CD14-positive monocyte (primary cell): Measurements from ENCODE around the gene WDPCP. TPM values are rescaled to one million over a fixed set of nuclear protein-coding genes. Genes with fewer than 3 reads are reported as not detected.
"Not testable (repeated sequence)": the region's sequence is repeated elsewhere in the genome, so short reads cannot be mapped to it uniquely, and the experiment has no call there.

Source experiments
- DNase-seq, 3 donors: peaks; one replicate each; pipeline ENCODE4 v3.0.0-alpha.2; 2011 to 2022
- H2AFZ ChIP-seq: 2 replicates; pipeline ENCODE4 v1.6.0; 2012; ENCODE audit warnings: mild to moderate bottlenecking, low read depth, low read length, inconsistent platforms; ENCODE audit not compliant: insufficient read depth, poor library complexity, severe bottlenecking
- H3K27ac ChIP-seq, 2 donors: 1 replicate in 1 of 2; 2 replicates in 1 of 2; pipeline ENCODE4 v1.5.1; 2012 to 2013; ENCODE audit warnings: low read length in 2 of 2, control low read depth in 1 of 2, inconsistent platforms in 1 of 2, low read depth in 1 of 2, mild to moderate bottlenecking in 1 of 2
- H3K27me3 ChIP-seq, 2 donors: one replicate each; pipeline versions ENCODE4 v1.6.0 to v1.6.1; 2011 to 2013; ENCODE audit warnings: low read length in 2 of 2; ENCODE audit not compliant: control insufficient read depth in 2 of 2, insufficient read depth in 2 of 2
- H3K36me3 ChIP-seq, 2 donors: replicated peaks in 1 of 2; 1 replicate in 1 of 2; 2 replicates in 1 of 2; pipeline versions ENCODE4 v1.5.1 to v1.6.1; 2012 to 2013; ENCODE audit warnings: low read length in 2 of 2, control low read depth in 1 of 2, inconsistent platforms in 1 of 2, mild to moderate bottlenecking in 1 of 2; ENCODE audit not compliant: insufficient read depth in 2 of 2, control insufficient read depth in 1 of 2
- H3K4me1 ChIP-seq, 2 donors: 1 replicate in 1 of 2; 2 replicates in 1 of 2; pipeline versions ENCODE4 v1.5.1 to v1.6.1; 2012 to 2013; ENCODE audit warnings: low read length in 2 of 2, control low read depth in 1 of 2, inconsistent platforms in 1 of 2, mild to moderate bottlenecking in 1 of 2, moderate library complexity in 1 of 2; ENCODE audit not compliant: insufficient read depth in 2 of 2, control insufficient read depth in 1 of 2
- H3K4me2 ChIP-seq: replicated peaks from 2 replicates; pipeline ENCODE3; 2012; ENCODE audit warnings: low read length, moderate library complexity, mild to moderate bottlenecking; ENCODE audit not compliant: poor library complexity, severe bottlenecking; ENCODE audit errors: extremely low read depth
- H3K4me3 ChIP-seq, 3 experiments: fragments of 200-600 bp in 1 of 3; sonication (generic) in 1 of 3; replicated peaks in 1 of 3; 1 replicate in 2 of 3; 2 replicates in 1 of 3; pipeline ENCODE4 v1.5.1; 2011 to 2013; ENCODE audit warnings: low read length in 3 of 3, mild to moderate bottlenecking in 3 of 3, control low read depth in 2 of 3, low read depth in 2 of 3, inconsistent platforms in 1 of 3, moderate library complexity in 1 of 3
- H3K79me2 ChIP-seq: 2 replicates; pipeline ENCODE4 v1.6.0; 2012; ENCODE audit warnings: mild to moderate bottlenecking, control low read depth, inconsistent platforms, low read length, moderate library complexity; ENCODE audit not compliant: insufficient read depth
- H3K9ac ChIP-seq: 2 replicates; pipeline ENCODE4 v1.6.0; 2017; ENCODE audit warnings: low read length, mild to moderate bottlenecking; ENCODE audit not compliant: insufficient read depth, poor library complexity, severe bottlenecking
- H3K9me3 ChIP-seq, 2 donors: replicated peaks in 1 of 2; 1 replicate in 1 of 2; 2 replicates in 1 of 2; pipeline versions ENCODE4 v1.5.1 to v1.6.1; 2012 to 2013; ENCODE audit warnings: low read length in 2 of 2, control low read depth in 1 of 2; ENCODE audit not compliant: control insufficient read depth in 1 of 2, insufficient read depth in 1 of 2
- H4K20me1 ChIP-seq: 2 replicates; pipeline ENCODE4 v1.6.0; 2012; ENCODE audit warnings: mild to moderate bottlenecking, low read length, control low read depth, moderate library complexity; ENCODE audit not compliant: insufficient read depth
- H3K27ac Mint-ChIP-seq, 7 donors: one replicate each; pipeline ENCODE4 v1.8.0; 2020; ENCODE audit warnings: mild to moderate bottlenecking in 7 of 7, mixed read lengths in 7 of 7, moderate library complexity in 6 of 7, inconsistent platforms in 2 of 7
- H3K27me3 Mint-ChIP-seq, 3 donors: one replicate each; pipeline ENCODE4 v1.8.0; 2021 to 2022; ENCODE audit warnings: low read depth in 3 of 3, mild to moderate bottlenecking in 3 of 3, mixed read lengths in 3 of 3, moderate library complexity in 3 of 3, inconsistent platforms in 1 of 3
- H3K36me3 Mint-ChIP-seq, 2 donors: one replicate each; pipeline ENCODE4 v1.8.0; 2020; ENCODE audit warnings: mixed read lengths in 2 of 2, inconsistent platforms in 1 of 2, mild to moderate bottlenecking in 1 of 2
- H3K4me1 Mint-ChIP-seq: one replicate; pipeline ENCODE4 v1.8.0; 2020; ENCODE audit warnings: mild to moderate bottlenecking, mixed read lengths
- H3K4me3 Mint-ChIP-seq, 2 donors: one replicate each; pipeline ENCODE4 v1.8.0; 2020; ENCODE audit warnings: mild to moderate bottlenecking in 2 of 2, mixed read lengths in 2 of 2, moderate library complexity in 1 of 2
- H3K9me3 Mint-ChIP-seq, 7 donors: one replicate each; pipeline ENCODE4 v1.8.0; 2020 to 2022; ENCODE audit warnings: mixed read lengths in 7 of 7, mild to moderate bottlenecking in 6 of 7, moderate library complexity in 6 of 7, inconsistent platforms in 2 of 7
- CTCF ChIP-seq: fragments of 200-600 bp; IDR thresholded peaks from one replicate; pipeline ENCODE4 v1.8.0; 2022; ENCODE audit warnings: antibody characterized with exemption, mild to moderate bottlenecking
- WGBS: methylation state at CpG from one replicate; pipeline ENCODE4 v1.1.5; 2013; ENCODE audit warnings: missing lambda C conversion rate; ENCODE audit not compliant: insufficient coverage; 5-methylcytosine and 5-hydroxymethylcytosine counted together
- intact Hi-C, 2 donors: fragments of 100-400 bp; cut with micrococcal nuclease; formaldehyde crosslinking; loops; one replicate each; pipeline versions ENCODE4 v1.15.0 to v1.15.1; 2023
- polyA plus RNA-seq, 3 donors: library from polyadenylated mRNA; depleted of rRNA in 1 of 3; unstranded in 2 of 3; stranded (reverse) in 1 of 3; fragments of 300-500 nt in 2 of 3; fragments of >200 nt in 1 of 3; fragmentation: Illumina TruSeq in 2 of 3; gene quantifications; 1 replicate in 2 of 3; 2 replicates in 1 of 3; pipeline ENCODE4 v1.2.3, GENCODE V29; 2012 to 2021

The WDPCP gene
- polyA plus RNA-seq, 3 donors = 3.3 to 5.2 (median 3.7) TPM

DNA sequence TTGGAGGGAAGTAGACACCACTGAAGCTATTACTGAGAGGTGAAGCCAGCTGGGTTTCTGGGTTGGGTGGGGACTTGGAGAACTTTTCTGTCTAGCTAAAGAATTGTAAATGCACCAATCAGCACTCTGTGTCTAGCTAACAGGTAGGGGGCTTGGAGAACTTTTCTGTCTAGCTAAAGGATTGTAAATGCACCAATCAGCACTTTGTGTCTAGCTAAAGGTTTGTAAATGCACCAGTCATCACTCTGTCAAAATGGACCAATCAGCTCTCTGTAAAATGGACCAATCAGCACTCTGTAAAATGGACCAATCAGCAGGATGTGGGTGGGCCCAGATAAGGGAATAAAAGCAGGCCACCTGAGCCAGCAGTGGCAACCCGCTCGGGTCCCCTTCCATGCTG, 266.3 kb downstream of the WDPCP start:
- H3K27me3 ChIP-seq, H2AFZ ChIP-seq, H3K27me3 Mint-ChIP-seq, H3K27ac ChIP-seq, H3K4me2 ChIP-seq, H3K79me2 ChIP-seq, H3K4me3 Mint-ChIP-seq, H3K36me3 Mint-ChIP-seq, H3K9ac ChIP-seq, H3K27ac Mint-ChIP-seq, intact Hi-C loops, H3K4me3 ChIP-seq, H3K4me1 ChIP-seq, H3K36me3 ChIP-seq, H4K20me1 ChIP-seq, H3K4me1 Mint-ChIP-seq, DNase-seq: not testable (repeated sequence)
- H3K9me3 ChIP-seq = peaks cover 5 to 21% of the 10 kb centered on the region in 2 donors
- WGBS = no CpG with 5 or more reads among the region's 2 CpGs
- H3K9me3 Mint-ChIP-seq = peaks cover 24 to 41% (median 29%) of the 10 kb centered on the region in 7 donors

GRCh38 chr2:63320669-63321068, 267.6 kb downstream of the WDPCP start:
- Mint-ChIP-seq H3K27me3 (no peaks in the 10 kb centered on the region), H3K27ac (no peak overlapping the region), H3K9me3 (peaks cover 24 to 35% (median 27%) of the 10 kb centered on the region in 7 donors), H3K4me1 (no peaks in the 10 kb centered on the region), H3K36me3 (peaks cover 3 to 4% of the 10 kb centered on the region in 2 donors), H3K4me3 (no peak overlapping the region)
- H4K20me1 ChIP-seq = no peaks in the 10 kb centered on the region
- H3K9ac ChIP-seq = no peak overlapping the region
- no peak for DNase-seq
- H3K4me2 ChIP-seq = no peak overlapping the region
- H3K27ac ChIP-seq = no peak overlapping the region
- peaks cover 5 to 24% of the 10 kb centered on the region in 2 donors for H3K9me3 ChIP-seq
- no peak overlapping the region for H3K4me3 ChIP-seq
- H2AFZ ChIP-seq = no peak overlapping the region
- no peaks in the 10 kb centered on the region for H3K4me1 ChIP-seq
- H3K27me3 ChIP-seq = no peaks in the 10 kb centered on the region
- TF ChIP-seq CTCF = no peak
- intact Hi-C loops = no loop called here
- H3K79me2 ChIP-seq = no peaks in the 10 kb centered on the region
- no peaks in the 10 kb centered on the region for H3K36me3 ChIP-seq
